CD4-positive, alpha-beta T cell (primary cell): Measurements from ENCODE around the gene DNAAF1. TPM values are rescaled to one million over a fixed set of nuclear protein-coding genes. Genes with fewer than 3 reads are reported as not detected.

Source experiments
- ATAC-seq: fragments of 200-7000 bp; cut with Tn5 transposase; one replicate; pipeline ENCODE4 v1.10.0; 2022; ENCODE audit warnings: mild to moderate bottlenecking; ENCODE audit not compliant: poor library complexity
- CTCF ChIA-PET: fragments of 350-600 bp; sonication (Branson Sonifier 250); formaldehyde crosslinking; loops from one replicate; lab custom pipeline; 2021; ENCODE audit warnings: antibody characterized with exemption, inconsistent platforms; lab: Charles Lee
- POLR2A ChIA-PET: fragments of 350-600 bp; sonication (Branson Sonifier 250); formaldehyde crosslinking; loops from one replicate; lab custom pipeline; 2021; ENCODE audit warnings: antibody characterized with exemption, inconsistent platforms; lab: Charles Lee
- DNase-seq, 14 experiments: peaks; one replicate each; pipeline ENCODE4 v3.0.0-alpha.2; 2013 to 2020; ENCODE audit warnings: mixed read lengths in 2 of 14
- H3K27ac ChIP-seq, 2 donors: one replicate each; pipeline versions ENCODE4 v1.5.1 to v1.7.0; 2013; ENCODE audit warnings: low read length in 2 of 2, low read depth in 1 of 2, mild to moderate bottlenecking in 1 of 2
- H3K27me3 ChIP-seq, 2 experiments: 1 replicate in 1 of 2; 2 replicates in 1 of 2; pipeline versions ENCODE4 v1.6.1 to v1.7.0; 2013; ENCODE audit warnings: low read length in 2 of 2, control low read depth in 1 of 2, mild to moderate bottlenecking in 1 of 2, moderate library complexity in 1 of 2; ENCODE audit not compliant: insufficient read depth in 2 of 2, control insufficient read depth in 1 of 2
- H3K36me3 ChIP-seq: one replicate; pipeline ENCODE4 v1.6.1; 2013; ENCODE audit warnings: low read length, control low read depth; ENCODE audit not compliant: insufficient read depth
- H3K4me1 ChIP-seq: one replicate; pipeline ENCODE4 v1.6.1; 2013; ENCODE audit warnings: low read length, control low read depth; ENCODE audit not compliant: insufficient read depth
- H3K4me3 ChIP-seq: one replicate; pipeline ENCODE4 v1.5.1; 2013; ENCODE audit warnings: mild to moderate bottlenecking, low read length, moderate library complexity
- H3K9me3 ChIP-seq, 2 experiments: 1 replicate in 1 of 2; 2 replicates in 1 of 2; pipeline versions ENCODE4 v1.6.1 to v1.7.0; 2013; ENCODE audit warnings: low read length in 2 of 2, mild to moderate bottlenecking in 2 of 2, control low read depth in 1 of 2, moderate library complexity in 1 of 2; ENCODE audit not compliant: control insufficient read depth in 1 of 2, insufficient read depth in 1 of 2
- H3K27ac Mint-ChIP-seq: one replicate; pipeline ENCODE4 v1.8.0; 2020; ENCODE audit warnings: mixed read lengths
- H3K27me3 Mint-ChIP-seq: one replicate; pipeline ENCODE4 v1.8.0; 2021; ENCODE audit warnings: mixed read lengths
- H3K36me3 Mint-ChIP-seq: one replicate; pipeline ENCODE4 v1.8.0; 2021; ENCODE audit warnings: low read depth, mixed read lengths
- H3K4me1 Mint-ChIP-seq: one replicate; pipeline ENCODE4 v1.8.0; 2021; ENCODE audit warnings: low read depth, mixed read lengths
- H3K4me3 Mint-ChIP-seq: one replicate; pipeline ENCODE4 v1.8.0; 2020; ENCODE audit warnings: mild to moderate bottlenecking, mixed read lengths
- H3K9me3 Mint-ChIP-seq: one replicate; pipeline ENCODE4 v1.8.0; 2020; ENCODE audit warnings: mixed read lengths
- CTCF ChIP-seq: fragments of 200-600 bp; IDR thresholded peaks from one replicate; pipeline ENCODE4 v1.8.0; 2022; ENCODE audit warnings: antibody characterized with exemption, mild to moderate bottlenecking
- intact Hi-C, 2 experiments: fragments of 100-400 bp; cut with DNase I in 1 of 2; cut with micrococcal nuclease in 1 of 2; formaldehyde crosslinking; loops; one replicate each; pipeline versions ENCODE4 v1.15.1 to v1.9.0; 2023 to 2025; cut with DNase I, micrococcal nuclease
- total RNA-seq, 174 experiments: library from RNA in 2 of 174; stranded (reverse) in 2 of 174; gene quantifications; one replicate each; pipeline ENCODE4 v1.2.3 and lab custom pipeline; 2021 to 2026

Gene DNAAF1
- total RNA-seq, 2 experiments from 2014 or later, result not detected

GRCh38 chr16:84120023-84120422 lies 25.1 kb upstream of the DNAAF1 start:
- CTCF ChIA-PET, result interaction anchor here (0.6 to 1.0 kb wide), 2 partner anchors 13 to 67 kb away, joined by 3 to 4 read pairs; partner anchors contain the start of gene TAF1C
- intact Hi-C loops, result no loop called here

GRCh38 chr16:84121007-84121406 lies 24.1 kb upstream of the DNAAF1 start:
- peaks cover 33% of the 10 kb centered on the region for H3K36me3 Mint-ChIP-seq
- ATAC-seq, result no peak
- no peaks in the 10 kb centered on the region for H3K27me3 ChIP-seq
- H3K4me3 ChIP-seq, result no peak overlapping the region
- H3K4me3 Mint-ChIP-seq, result no peak overlapping the region
- H3K27me3 Mint-ChIP-seq, result no peaks in the 10 kb centered on the region
- no peak for DNase-seq
- H3K9me3 Mint-ChIP-seq, result no peaks in the 10 kb centered on the region
- intact Hi-C loops, result no loop called here
- ChIA-PET POLR2A (no interaction called here), CTCF (no interaction called here)
- peaks cover 16% of the 10 kb centered on the region for H3K4me1 Mint-ChIP-seq
- no peak overlapping the region for H3K27ac ChIP-seq
- no peak overlapping the region for H3K27ac Mint-ChIP-seq
- no peaks in the 10 kb centered on the region for H3K9me3 ChIP-seq
- H3K36me3 ChIP-seq, result no peaks in the 10 kb centered on the region
- H3K4me1 ChIP-seq, result peaks cover 13% of the 10 kb centered on the region
- TF ChIP-seq CTCF, result no peak

More at GRCh38 chr16:84120023-84120422, 25.1 kb upstream of the DNAAF1 start:
- Histone ChIP-seq H3K27me3 (no peaks in the 10 kb centered on the region), H3K4me3 (no peak overlapping the region), H3K9me3 (no peaks in the 10 kb centered on the region), H3K4me1 (peaks cover 20% of the 10 kb centered on the region), H3K36me3 (no peaks in the 10 kb centered on the region), H3K27ac (no peak overlapping the region)
- H3K9me3 Mint-ChIP-seq, result no peaks in the 10 kb centered on the region
- ATAC-seq, result no peak
- POLR2A ChIA-PET, result no interaction called here
- peaks cover 29% of the 10 kb centered on the region for H3K36me3 Mint-ChIP-seq
- H3K27me3 Mint-ChIP-seq, result no peaks in the 10 kb centered on the region
- no peak overlapping the region for H3K4me3 Mint-ChIP-seq
- H3K4me1 Mint-ChIP-seq, result peaks cover 26% of the 10 kb centered on the region
- DNase-seq, result no peak
- no peak for TF ChIP-seq CTCF
- H3K27ac Mint-ChIP-seq, result no peak overlapping the region

- ChIA-PET CTCF (interaction anchor here (1.4 kb wide), 1 partner anchor 62 kb away, joined by 4 read pairs; the partner anchor contains the start of gene TAF1C), POLR2A (no interaction called here)
- Histone ChIP-seq H3K27me3 (no peaks in the 10 kb centered on the region), H3K4me3 (no peak overlapping the region), H3K4me1 (no peaks in the 10 kb centered on the region), H3K36me3 (peaks cover 7% of the 10 kb centered on the region), H3K9me3 (no peaks in the 10 kb centered on the region), H3K27ac (no peak overlapping the region)
- no peak overlapping the region for H3K4me3 Mint-ChIP-seq
- no peak overlapping the region for H3K27ac Mint-ChIP-seq
- no peaks in the 10 kb centered on the region for H3K9me3 Mint-ChIP-seq
- intact Hi-C loops, result no loop called here
- DNase-seq (no peak), ATAC-seq (no peak)
- H3K4me1 Mint-ChIP-seq, result no peaks in the 10 kb centered on the region
- H3K27me3 Mint-ChIP-seq, result no peaks in the 10 kb centered on the region
- TF ChIP-seq CTCF, result no peak
- peaks cover 42% of the 10 kb centered on the region for H3K36me3 Mint-ChIP-seq
Measured at GRCh38 chr16:84124257-84125073, 20.6 kb upstream of the DNAAF1 start.
